CD14-positive monocyte (primary cell): ENCODE measurements around the gene KAZN. TPM values are rescaled to one million over a fixed set of nuclear protein-coding genes. Genes with fewer than 3 reads are reported as not detected.

Source experiments
- DNase-seq, 3 donors: peaks; one replicate each; pipeline ENCODE4 v3.0.0-alpha.2; 2011 to 2022
- H2AFZ ChIP-seq: 2 replicates; pipeline ENCODE4 v1.6.0; 2012; ENCODE audit warnings: mild to moderate bottlenecking, low read depth, low read length, inconsistent platforms; ENCODE audit not compliant: insufficient read depth, poor library complexity, severe bottlenecking
- H3K27ac ChIP-seq, 2 donors: 1 replicate in 1 of 2; 2 replicates in 1 of 2; pipeline ENCODE4 v1.5.1; 2012 to 2013; ENCODE audit warnings: low read length in 2 of 2, control low read depth in 1 of 2, inconsistent platforms in 1 of 2, low read depth in 1 of 2, mild to moderate bottlenecking in 1 of 2
- H3K27me3 ChIP-seq, 2 donors: one replicate each; pipeline versions ENCODE4 v1.6.0 to v1.6.1; 2011 to 2013; ENCODE audit warnings: low read length in 2 of 2; ENCODE audit not compliant: control insufficient read depth in 2 of 2, insufficient read depth in 2 of 2
- H3K36me3 ChIP-seq, 2 donors: replicated peaks in 1 of 2; 1 replicate in 1 of 2; 2 replicates in 1 of 2; pipeline versions ENCODE4 v1.5.1 to v1.6.1; 2012 to 2013; ENCODE audit warnings: low read length in 2 of 2, control low read depth in 1 of 2, inconsistent platforms in 1 of 2, mild to moderate bottlenecking in 1 of 2; ENCODE audit not compliant: insufficient read depth in 2 of 2, control insufficient read depth in 1 of 2
- H3K4me1 ChIP-seq, 2 donors: 1 replicate in 1 of 2; 2 replicates in 1 of 2; pipeline versions ENCODE4 v1.5.1 to v1.6.1; 2012 to 2013; ENCODE audit warnings: low read length in 2 of 2, control low read depth in 1 of 2, inconsistent platforms in 1 of 2, mild to moderate bottlenecking in 1 of 2, moderate library complexity in 1 of 2; ENCODE audit not compliant: insufficient read depth in 2 of 2, control insufficient read depth in 1 of 2
- H3K4me2 ChIP-seq: replicated peaks from 2 replicates; pipeline ENCODE3; 2012; ENCODE audit warnings: low read length, moderate library complexity, mild to moderate bottlenecking; ENCODE audit not compliant: poor library complexity, severe bottlenecking; ENCODE audit errors: extremely low read depth
- H3K4me3 ChIP-seq, 3 experiments: fragments of 200-600 bp in 1 of 3; sonication (generic) in 1 of 3; replicated peaks in 1 of 3; 1 replicate in 2 of 3; 2 replicates in 1 of 3; pipeline ENCODE4 v1.5.1; 2011 to 2013; ENCODE audit warnings: low read length in 3 of 3, mild to moderate bottlenecking in 3 of 3, control low read depth in 2 of 3, low read depth in 2 of 3, inconsistent platforms in 1 of 3, moderate library complexity in 1 of 3
- H3K79me2 ChIP-seq: 2 replicates; pipeline ENCODE4 v1.6.0; 2012; ENCODE audit warnings: mild to moderate bottlenecking, control low read depth, inconsistent platforms, low read length, moderate library complexity; ENCODE audit not compliant: insufficient read depth
- H3K9ac ChIP-seq: 2 replicates; pipeline ENCODE4 v1.6.0; 2017; ENCODE audit warnings: low read length, mild to moderate bottlenecking; ENCODE audit not compliant: insufficient read depth, poor library complexity, severe bottlenecking
- H3K9me3 ChIP-seq, 2 donors: replicated peaks in 1 of 2; 1 replicate in 1 of 2; 2 replicates in 1 of 2; pipeline versions ENCODE4 v1.5.1 to v1.6.1; 2012 to 2013; ENCODE audit warnings: low read length in 2 of 2, control low read depth in 1 of 2; ENCODE audit not compliant: control insufficient read depth in 1 of 2, insufficient read depth in 1 of 2
- H4K20me1 ChIP-seq: 2 replicates; pipeline ENCODE4 v1.6.0; 2012; ENCODE audit warnings: mild to moderate bottlenecking, low read length, control low read depth, moderate library complexity; ENCODE audit not compliant: insufficient read depth
- H3K27ac Mint-ChIP-seq, 7 donors: one replicate each; pipeline ENCODE4 v1.8.0; 2020; ENCODE audit warnings: mild to moderate bottlenecking in 7 of 7, mixed read lengths in 7 of 7, moderate library complexity in 6 of 7, inconsistent platforms in 2 of 7
- H3K27me3 Mint-ChIP-seq, 3 donors: one replicate each; pipeline ENCODE4 v1.8.0; 2021 to 2022; ENCODE audit warnings: low read depth in 3 of 3, mild to moderate bottlenecking in 3 of 3, mixed read lengths in 3 of 3, moderate library complexity in 3 of 3, inconsistent platforms in 1 of 3
- H3K36me3 Mint-ChIP-seq, 2 donors: one replicate each; pipeline ENCODE4 v1.8.0; 2020; ENCODE audit warnings: mixed read lengths in 2 of 2, inconsistent platforms in 1 of 2, mild to moderate bottlenecking in 1 of 2
- H3K4me1 Mint-ChIP-seq: one replicate; pipeline ENCODE4 v1.8.0; 2020; ENCODE audit warnings: mild to moderate bottlenecking, mixed read lengths
- H3K4me3 Mint-ChIP-seq, 2 donors: one replicate each; pipeline ENCODE4 v1.8.0; 2020; ENCODE audit warnings: mild to moderate bottlenecking in 2 of 2, mixed read lengths in 2 of 2, moderate library complexity in 1 of 2
- H3K9me3 Mint-ChIP-seq, 7 donors: one replicate each; pipeline ENCODE4 v1.8.0; 2020 to 2022; ENCODE audit warnings: mixed read lengths in 7 of 7, mild to moderate bottlenecking in 6 of 7, moderate library complexity in 6 of 7, inconsistent platforms in 2 of 7
- CTCF ChIP-seq: fragments of 200-600 bp; IDR thresholded peaks from one replicate; pipeline ENCODE4 v1.8.0; 2022; ENCODE audit warnings: antibody characterized with exemption, mild to moderate bottlenecking
- WGBS: methylation state at CpG from one replicate; pipeline ENCODE4 v1.1.5; 2013; ENCODE audit warnings: missing lambda C conversion rate; ENCODE audit not compliant: insufficient coverage; 5-methylcytosine and 5-hydroxymethylcytosine counted together
- intact Hi-C, 2 donors: fragments of 100-400 bp; cut with micrococcal nuclease; formaldehyde crosslinking; loops; one replicate each; pipeline versions ENCODE4 v1.15.0 to v1.15.1; 2023
- polyA plus RNA-seq, 3 donors: library from polyadenylated mRNA; depleted of rRNA in 1 of 3; unstranded in 2 of 3; stranded (reverse) in 1 of 3; fragments of 300-500 nt in 2 of 3; fragments of >200 nt in 1 of 3; fragmentation: Illumina TruSeq in 2 of 3; gene quantifications; 1 replicate in 2 of 3; 2 replicates in 1 of 3; pipeline ENCODE4 v1.2.3, GENCODE V29; 2012 to 2021

Gene KAZN
- polyA plus RNA-seq, 3 donors = not detected

GRCh38 chr1:14777516-14778506, 179.3 kb downstream of the KAZN start:
- 0% methylated on average over 1 of the region's 11 CpGs for WGBS
- no peaks in the 10 kb centered on the region for H3K27me3 ChIP-seq
- intact Hi-C loops = no loop called here
- Mint-ChIP-seq H3K4me3 (peak overlapping the region; percentile 1 to 74), H3K27me3 (no peaks in the 10 kb centered on the region), H3K9me3 (peaks cover 0 to 3% (median 0%) of the 10 kb centered on the region in 7 donors), H3K36me3 (no peaks in the 10 kb centered on the region), H3K4me1 (peaks cover 66% of the 10 kb centered on the region), H3K27ac (peak overlapping the region in 4 of 7 donors; percentile 12 to 71 (median 50))
- H3K4me1 ChIP-seq = peaks cover 41 to 49% of the 10 kb centered on the region in 2 donors
- no peaks in the 10 kb centered on the region for H3K9me3 ChIP-seq
- peak overlapping the region; percentile 56 for H2AFZ ChIP-seq
- no peaks in the 10 kb centered on the region for H3K36me3 ChIP-seq
- H3K9ac ChIP-seq = no peak overlapping the region
- H4K20me1 ChIP-seq = no peaks in the 10 kb centered on the region
- no peaks in the 10 kb centered on the region for H3K79me2 ChIP-seq
- DNase-seq = no peak
- no peak for TF ChIP-seq CTCF
- peak overlapping the region in 1 of 3 experiments; percentile 34 for H3K4me3 ChIP-seq
- peak overlapping the region; percentile 58 for H3K4me2 ChIP-seq
- no peak overlapping the region for H3K27ac ChIP-seq

GRCh38 chr1:14778541-14778897, 180.0 kb downstream of the KAZN start:
- Mint-ChIP-seq H3K27me3 (no peaks in the 10 kb centered on the region), H3K9me3 (peaks cover 0 to 3% (median 0%) of the 10 kb centered on the region in 7 donors), H3K4me1 (peaks cover 72% of the 10 kb centered on the region), H3K4me3 (peak overlapping the region in 1 of 2 donors; percentile 39), H3K36me3 (no peaks in the 10 kb centered on the region), H3K27ac (peak overlapping the region in 1 of 7 donors; percentile 71)
- Histone ChIP-seq H3K79me2 (no peaks in the 10 kb centered on the region), H3K36me3 (no peaks in the 10 kb centered on the region), H3K4me3 (no peak overlapping the region), H3K27me3 (no peaks in the 10 kb centered on the region), H3K4me1 (peaks cover 41 to 49% of the 10 kb centered on the region in 2 donors), H3K27ac (no peak overlapping the region), H3K9ac (no peak overlapping the region), H3K9me3 (no peaks in the 10 kb centered on the region), H2AFZ (peak overlapping the region; percentile 56), H3K4me2 (no peak overlapping the region), H4K20me1 (no peaks in the 10 kb centered on the region)
- intact Hi-C loops = no loop called here
- DNase-seq = no peak
- 10% methylated on average over 2 of the region's 3 CpGs for WGBS
- TF ChIP-seq CTCF = no peak
